DOHH2 (cell line): ENCODE results near the gene SMG6.
"Not testable (repeated sequence)": the region's sequence is repeated elsewhere in the genome, so short reads cannot be mapped to it uniquely, and the experiment has no call there.

ENCODE experiments used
- EZH2phosphoT487 ChIP-seq: fragments of 200-600 bp; sonication (generic); IDR thresholded peaks from 2 replicates; pipeline ENCODE4 v1.6.1; 2017; ENCODE audit warnings: borderline replicate concordance, mild to moderate bottlenecking, antibody characterized with exemption, low read length, moderate library complexity, mixed read lengths
- TF ChIP-seq, protein P1 (sequence below): fragments of 200-600 bp; sonication (generic); IDR thresholded peaks from one replicate; pipeline ENCODE4 v1.5.1; 2014; ENCODE audit warnings: antibody characterized with exemption, mild to moderate bottlenecking, low read depth, low read length; ENCODE audit not compliant: poor library complexity, severe bottlenecking

- TF ChIP-seq, protein P1, sequence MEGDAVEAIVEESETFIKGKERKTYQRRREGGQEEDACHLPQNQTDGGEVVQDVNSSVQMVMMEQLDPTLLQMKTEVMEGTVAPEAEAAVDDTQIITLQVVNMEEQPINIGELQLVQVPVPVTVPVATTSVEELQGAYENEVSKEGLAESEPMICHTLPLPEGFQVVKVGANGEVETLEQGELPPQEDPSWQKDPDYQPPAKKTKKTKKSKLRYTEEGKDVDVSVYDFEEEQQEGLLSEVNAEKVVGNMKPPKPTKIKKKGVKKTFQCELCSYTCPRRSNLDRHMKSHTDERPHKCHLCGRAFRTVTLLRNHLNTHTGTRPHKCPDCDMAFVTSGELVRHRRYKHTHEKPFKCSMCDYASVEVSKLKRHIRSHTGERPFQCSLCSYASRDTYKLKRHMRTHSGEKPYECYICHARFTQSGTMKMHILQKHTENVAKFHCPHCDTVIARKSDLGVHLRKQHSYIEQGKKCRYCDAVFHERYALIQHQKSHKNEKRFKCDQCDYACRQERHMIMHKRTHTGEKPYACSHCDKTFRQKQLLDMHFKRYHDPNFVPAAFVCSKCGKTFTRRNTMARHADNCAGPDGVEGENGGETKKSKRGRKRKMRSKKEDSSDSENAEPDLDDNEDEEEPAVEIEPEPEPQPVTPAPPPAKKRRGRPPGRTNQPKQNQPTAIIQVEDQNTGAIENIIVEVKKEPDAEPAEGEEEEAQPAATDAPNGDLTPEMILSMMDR: not testable (repeated sequence)
- TF ChIP-seq EZH2phosphoT487: not testable (repeated sequence)
Observed at GRCh38 chr17:2316916-2317205, 13.3 kb upstream of the SMG6 start.
